Measurements from ENCODE around the gene SLC38A3.

DNA sequence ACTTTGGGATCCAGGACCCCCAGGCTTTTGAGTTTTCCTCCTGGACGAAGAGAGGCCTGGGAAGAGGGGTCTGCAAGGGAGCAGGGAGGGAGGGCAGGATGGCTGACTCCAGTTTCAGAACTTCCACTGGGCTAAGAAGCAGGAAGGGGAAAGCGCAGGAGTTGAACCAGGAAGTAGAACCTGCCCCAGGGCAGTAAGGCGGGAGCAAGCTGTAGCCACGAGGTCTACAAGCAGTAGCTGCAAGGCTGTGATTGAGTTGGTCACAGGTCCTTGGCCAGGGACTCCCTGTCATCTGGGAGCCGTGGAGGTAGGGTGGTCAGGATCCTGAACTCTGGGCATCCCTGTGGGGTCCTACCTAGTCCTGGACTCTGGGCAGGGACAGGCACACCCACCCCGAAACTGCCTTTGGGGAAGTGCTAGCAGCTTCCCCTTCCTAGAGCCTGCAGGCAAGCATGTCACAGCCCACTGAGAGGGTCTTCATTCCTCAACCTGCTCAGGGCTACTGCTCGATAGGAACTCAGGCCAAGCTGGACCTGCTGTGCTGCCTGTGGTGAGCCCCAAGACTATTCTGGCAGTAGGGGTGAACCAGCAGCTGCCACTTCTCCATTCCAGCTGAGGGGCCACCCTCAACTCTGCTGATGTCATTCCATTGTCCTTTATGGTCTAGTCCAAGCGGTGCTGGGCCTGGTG lies 25.2 kb downstream of the SLC38A3 start:
- TF ChIP-seq, protein P1, sequence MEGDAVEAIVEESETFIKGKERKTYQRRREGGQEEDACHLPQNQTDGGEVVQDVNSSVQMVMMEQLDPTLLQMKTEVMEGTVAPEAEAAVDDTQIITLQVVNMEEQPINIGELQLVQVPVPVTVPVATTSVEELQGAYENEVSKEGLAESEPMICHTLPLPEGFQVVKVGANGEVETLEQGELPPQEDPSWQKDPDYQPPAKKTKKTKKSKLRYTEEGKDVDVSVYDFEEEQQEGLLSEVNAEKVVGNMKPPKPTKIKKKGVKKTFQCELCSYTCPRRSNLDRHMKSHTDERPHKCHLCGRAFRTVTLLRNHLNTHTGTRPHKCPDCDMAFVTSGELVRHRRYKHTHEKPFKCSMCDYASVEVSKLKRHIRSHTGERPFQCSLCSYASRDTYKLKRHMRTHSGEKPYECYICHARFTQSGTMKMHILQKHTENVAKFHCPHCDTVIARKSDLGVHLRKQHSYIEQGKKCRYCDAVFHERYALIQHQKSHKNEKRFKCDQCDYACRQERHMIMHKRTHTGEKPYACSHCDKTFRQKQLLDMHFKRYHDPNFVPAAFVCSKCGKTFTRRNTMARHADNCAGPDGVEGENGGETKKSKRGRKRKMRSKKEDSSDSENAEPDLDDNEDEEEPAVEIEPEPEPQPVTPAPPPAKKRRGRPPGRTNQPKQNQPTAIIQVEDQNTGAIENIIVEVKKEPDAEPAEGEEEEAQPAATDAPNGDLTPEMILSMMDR (IDR thresholded peaks at IDR 0.05 in 4 of 5, conservative IDR thresholded peaks at IDR 0.05 in 1 of 5), result no peak
- no peak for TF ChIP-seq POLR2A (IDR thresholded peaks at IDR 0.05)

Data from gastrocnemius medialis (tissue), 4 donors.